Common myeloid progenitor, CD34-positive (primary cell): ENCODE measurements around the gene ANKRD6.

Source experiments
- CTCF ChIA-PET: fragments of 350-600 bp; sonication (Branson Sonifier 250); formaldehyde crosslinking; loops from one replicate; lab custom pipeline; 2021; ENCODE audit warnings: antibody characterized with exemption; lab: Charles Lee
- POLR2A ChIA-PET: fragments of 350-600 bp; sonication (Branson Sonifier 250); formaldehyde crosslinking; loops from one replicate; lab custom pipeline; 2021; ENCODE audit warnings: antibody characterized with exemption; lab: Charles Lee
- DNase-seq, 3 donors: peaks; one replicate each; pipeline versions ENCODE4 v3.0.0 to v3.0.0-alpha.2; 2013
- H3K27ac ChIP-seq, 2 experiments: 1 replicate in 1 of 2; 2 replicates in 1 of 2; pipeline ENCODE4 v1.7.0; 2013; ENCODE audit warnings: inconsistent platforms in 2 of 2, low read length in 2 of 2, mild to moderate bottlenecking in 2 of 2, low read depth in 1 of 2, moderate library complexity in 1 of 2; ENCODE audit not compliant: severe bottlenecking in 2 of 2, insufficient read depth in 1 of 2, poor library complexity in 1 of 2
- H3K27me3 ChIP-seq, 5 experiments: replicated peaks in 2 of 5; 1 replicate in 3 of 5; 2 replicates in 2 of 5; pipeline versions ENCODE4 v1.6.1 to v1.7.0; 2013; ENCODE audit warnings: low read length in 4 of 5, mild to moderate bottlenecking in 2 of 5, moderate library complexity in 2 of 5, inconsistent platforms in 1 of 5; ENCODE audit not compliant: insufficient read depth in 5 of 5, control insufficient read depth in 4 of 5
- H3K36me3 ChIP-seq, 4 experiments: 1 replicate in 2 of 4; 2 replicates in 2 of 4; pipeline versions ENCODE4 v1.6.1 to v1.7.0; 2013; ENCODE audit warnings: low read length in 3 of 4, control low read depth in 1 of 4, mild to moderate bottlenecking in 1 of 4; ENCODE audit not compliant: control insufficient read depth in 4 of 4, insufficient read depth in 4 of 4
- H3K4me1 ChIP-seq, 4 experiments: 1 replicate in 3 of 4; 2 replicates in 1 of 4; pipeline versions ENCODE4 v1.6.1 to v1.7.1; 2013; ENCODE audit warnings: low read length in 3 of 4, mild to moderate bottlenecking in 3 of 4, control low read depth in 1 of 4, inconsistent platforms in 1 of 4, moderate library complexity in 1 of 4; ENCODE audit not compliant: control insufficient read depth in 4 of 4, insufficient read depth in 4 of 4; ENCODE audit errors: control extremely low read depth in 1 of 4
- H3K4me3 ChIP-seq, 7 experiments: 1 replicate in 4 of 7; 2 replicates in 3 of 7; pipeline versions ENCODE4 v1.5.1 to v1.7.0; 2013; ENCODE audit warnings: mild to moderate bottlenecking in 7 of 7, low read length in 6 of 7, moderate library complexity in 6 of 7, inconsistent platforms in 2 of 7, low read depth in 2 of 7, control low read depth in 1 of 7; ENCODE audit not compliant: insufficient read depth in 4 of 7, control insufficient read depth in 1 of 7; ENCODE audit errors: extremely low read depth in 1 of 7
- H3K9me3 ChIP-seq, 5 experiments: 1 replicate in 4 of 5; 2 replicates in 1 of 5; pipeline versions ENCODE4 v1.6.1 to v1.7.1; 2013; ENCODE audit warnings: low read length in 4 of 5, mild to moderate bottlenecking in 2 of 5, inconsistent platforms in 1 of 5, low read depth in 1 of 5, moderate library complexity in 1 of 5; ENCODE audit not compliant: control insufficient read depth in 4 of 5, insufficient read depth in 2 of 5; ENCODE audit errors: control extremely low read depth in 1 of 5
- WGBS: methylation state at CpG from one replicate; pipeline ENCODE4 v1.1.5; 2013; ENCODE audit not compliant: insufficient coverage; 5-methylcytosine and 5-hydroxymethylcytosine counted together

The ANKRD6 gene

GRCh38 chr6:89583559-89583958 lies 150.6 kb downstream of the ANKRD6 start:
- Histone ChIP-seq H3K27me3 (no peaks in the 10 kb centered on the region), H3K27ac (no peak overlapping the region), H3K4me1 (no peaks in the 10 kb centered on the region), H3K9me3 (no peaks in the 10 kb centered on the region), H3K36me3 (no peaks in the 10 kb centered on the region), H3K4me3 (no peak overlapping the region)
- no peak for DNase-seq
- CTCF ChIA-PET = no interaction called here
- POLR2A ChIA-PET = no interaction called here
- 94% methylated on average over 2 of the region's 2 CpGs for WGBS

DNA sequence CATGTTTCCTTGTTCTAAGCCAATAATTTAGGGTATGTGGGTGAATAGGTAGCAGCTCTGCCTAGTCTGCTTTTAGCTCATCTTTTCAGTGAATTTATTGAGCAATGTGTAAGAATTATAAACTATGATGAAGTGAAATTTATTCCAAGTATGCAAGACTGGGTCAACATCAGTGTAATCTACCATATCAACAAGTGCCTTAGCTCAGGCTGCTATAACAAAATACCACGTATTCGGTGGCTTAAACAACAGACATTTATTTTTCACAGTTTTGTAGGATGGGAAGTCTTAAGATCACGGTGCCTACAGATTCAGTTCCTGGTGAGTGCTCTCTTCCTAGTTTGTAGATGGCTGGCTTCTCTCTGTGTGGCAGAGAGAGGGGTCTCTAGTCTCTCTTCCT lies 151.6 kb downstream of the ANKRD6 start:
- Histone ChIP-seq H3K9me3 (no peaks in the 10 kb centered on the region), H3K27ac (no peak overlapping the region), H3K27me3 (no peaks in the 10 kb centered on the region), H3K36me3 (no peaks in the 10 kb centered on the region), H3K4me1 (no peaks in the 10 kb centered on the region), H3K4me3 (no peak overlapping the region)
- WGBS = no CpG with 5 or more reads among the region's 3 CpGs
- DNase-seq = no peak
- CTCF ChIA-PET = interaction anchor here (1.2 to 1.5 kb wide), 3 partner anchors 14 to 150 kb away, joined by 3 to 5 read pairs (median 4); no protein-coding TSS in a partner anchor
- POLR2A ChIA-PET = no interaction called here

DNA sequence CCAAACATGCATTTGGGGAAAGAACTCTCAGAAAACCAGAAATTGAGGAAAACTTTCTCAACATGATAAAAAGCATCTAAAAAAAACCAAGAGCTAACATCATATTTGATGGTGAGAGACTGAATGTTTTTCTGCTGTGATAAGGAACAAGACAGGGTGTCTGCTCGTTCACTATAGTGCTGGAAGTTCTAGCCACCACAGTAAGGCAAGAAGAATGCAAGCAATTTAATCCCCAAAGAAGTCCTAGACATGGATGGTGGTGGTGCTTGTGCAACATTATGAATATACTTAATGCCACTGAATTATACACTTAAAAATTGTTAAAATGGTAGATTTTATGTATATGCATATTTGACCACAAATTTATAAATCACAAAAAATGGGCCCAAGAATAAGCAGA lies 152.2 kb downstream of the ANKRD6 start:
- H3K36me3 ChIP-seq = no peaks in the 10 kb centered on the region
- no CpG with 5 or more reads among the region's 1 CpG for WGBS
- no peaks in the 10 kb centered on the region for H3K4me1 ChIP-seq
- ChIA-PET POLR2A (no interaction called here), CTCF (interaction anchor here (1.2 to 1.5 kb wide), 3 partner anchors 14 to 151 kb away, joined by 3 to 5 read pairs (median 4); no protein-coding TSS in a partner anchor)
- no peak overlapping the region for H3K27ac ChIP-seq
- no peaks in the 10 kb centered on the region for H3K9me3 ChIP-seq
- no peaks in the 10 kb centered on the region for H3K27me3 ChIP-seq
- DNase-seq = no peak
- H3K4me3 ChIP-seq = no peak overlapping the region

DNA sequence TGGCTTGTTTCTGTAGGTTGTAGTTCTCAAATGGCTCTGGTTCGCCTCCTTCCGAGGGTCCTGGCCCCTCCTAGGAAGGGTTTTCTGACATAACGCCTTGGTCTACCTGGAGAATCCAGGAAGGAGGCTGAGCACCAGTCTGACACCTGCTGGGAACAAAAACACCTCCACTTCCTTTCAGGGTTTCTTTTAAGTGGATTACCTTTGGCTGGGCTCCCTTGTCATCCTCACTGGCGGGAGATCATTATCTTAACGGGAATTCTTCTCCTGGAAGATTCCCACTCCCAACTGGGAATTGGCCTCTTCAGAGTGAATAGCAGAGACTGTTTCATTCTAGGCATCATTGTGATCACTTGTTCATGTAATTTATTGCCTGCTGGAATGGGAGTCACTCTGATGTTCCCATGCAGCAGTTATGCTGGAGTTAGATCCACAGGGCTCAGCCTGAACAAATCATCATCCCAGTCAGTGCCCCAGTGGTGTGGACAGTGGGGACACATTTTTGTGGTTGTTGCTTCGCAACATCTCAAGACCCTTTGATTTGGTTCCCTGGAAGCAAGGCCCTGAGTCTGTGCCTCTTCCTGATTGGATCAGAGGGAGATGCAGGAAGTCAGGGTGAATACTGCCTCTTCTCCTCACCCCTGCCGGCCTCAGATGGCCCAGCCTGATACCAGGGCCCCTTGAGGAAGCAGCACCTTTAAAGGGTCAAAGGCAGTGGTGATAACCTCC lies 156.5 kb downstream of the ANKRD6 start:
- ChIA-PET POLR2A (no interaction called here), CTCF (no interaction called here)
- no peaks in the 10 kb centered on the region for H3K27me3 ChIP-seq
- WGBS = 90% methylated on average over 5 of the region's 7 CpGs
- peak in 1 of 3 donors; percentile 18 for DNase-seq
- no peaks in the 10 kb centered on the region for H3K36me3 ChIP-seq
- no peak overlapping the region for H3K27ac ChIP-seq
- H3K4me3 ChIP-seq = no peak overlapping the region
- no peaks in the 10 kb centered on the region for H3K4me1 ChIP-seq
- no peaks in the 10 kb centered on the region for H3K9me3 ChIP-seq

GRCh38 chr6:89590133-89590532 lies 157.2 kb downstream of the ANKRD6 start:
- Histone ChIP-seq H3K27ac (no peak overlapping the region), H3K27me3 (no peaks in the 10 kb centered on the region), H3K9me3 (no peaks in the 10 kb centered on the region), H3K36me3 (no peaks in the 10 kb centered on the region), H3K4me3 (no peak overlapping the region), H3K4me1 (no peaks in the 10 kb centered on the region)
- CTCF ChIA-PET = no interaction called here
- POLR2A ChIA-PET = no interaction called here
- DNase-seq = no peak
- no CpG with 5 or more reads among the region's 2 CpGs for WGBS

DNA sequence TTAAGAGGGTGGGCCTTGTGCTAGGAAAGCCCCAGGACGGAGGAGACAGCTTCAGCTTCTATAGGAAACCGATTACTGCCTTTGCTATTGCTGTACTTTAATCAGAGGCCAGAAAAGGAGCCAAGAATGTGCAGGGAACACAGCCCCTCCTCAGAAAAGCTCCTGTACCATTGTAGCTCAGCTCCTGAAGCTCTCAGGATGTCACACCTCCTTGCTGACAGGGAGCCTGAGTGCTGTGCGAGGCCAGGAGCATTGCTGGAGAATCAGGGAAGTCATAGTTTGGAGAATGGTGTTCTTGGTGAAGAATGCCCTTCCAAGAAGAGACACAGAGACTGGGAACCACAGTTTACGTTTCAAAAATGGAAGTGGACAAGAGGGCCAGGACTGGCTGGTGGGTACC lies 158.8 kb downstream of the ANKRD6 start:
- CTCF ChIA-PET = interaction anchor here (0.9 to 2.0 kb wide), 5 partner anchors 17 to 175 kb away, joined by 3 to 6 read pairs (median 4); no protein-coding TSS in a partner anchor
- 100% methylated on average over 2 of the region's 4 CpGs for WGBS
- Histone ChIP-seq H3K36me3 (no peaks in the 10 kb centered on the region), H3K27ac (no peak overlapping the region), H3K4me1 (peaks cover 0 to 7% (median 2%) of the 10 kb centered on the region in 4 experiments), H3K9me3 (no peaks in the 10 kb centered on the region), H3K4me3 (no peak overlapping the region), H3K27me3 (no peaks in the 10 kb centered on the region)
- DNase-seq = no peak
- POLR2A ChIA-PET = no interaction called here

GRCh38 chr6:89596056-89596455 lies 163.1 kb downstream of the ANKRD6 start:
- ChIA-PET POLR2A (no interaction called here), CTCF (interaction anchor here (1.0 to 4.5 kb wide), 5 partner anchors 160 to 227 kb away, joined by 3 to 24 read pairs (median 5); partner anchors contain the start of gene ANKRD6)
- no peak overlapping the region for H3K27ac ChIP-seq
- no CpG with 5 or more reads among the region's 2 CpGs for WGBS
- no peak overlapping the region for H3K4me3 ChIP-seq
- no peaks in the 10 kb centered on the region for H3K27me3 ChIP-seq
- no peaks in the 10 kb centered on the region for H3K36me3 ChIP-seq
- no peaks in the 10 kb centered on the region for H3K9me3 ChIP-seq
- DNase-seq = peak in 2 of 3 donors; percentile 39 to 47
- H3K4me1 ChIP-seq = peaks cover 0 to 7% (median 2%) of the 10 kb centered on the region in 4 experiments
